SH-SY5Y (cell line): ENCODE data around the gene BAZ2B.

Experiments used
- GATA2 ChIP-seq: IDR thresholded peaks from 2 replicates; pipeline ENCODE4 v1.6.1; 2011; ENCODE audit warnings: mild to moderate bottlenecking, low read depth, low read length
- GATA3 ChIP-seq: IDR thresholded peaks from 2 replicates; pipeline ENCODE4 v1.6.1; 2011; ENCODE audit warnings: low read depth, mild to moderate bottlenecking, low read length, moderate library complexity

DNA sequence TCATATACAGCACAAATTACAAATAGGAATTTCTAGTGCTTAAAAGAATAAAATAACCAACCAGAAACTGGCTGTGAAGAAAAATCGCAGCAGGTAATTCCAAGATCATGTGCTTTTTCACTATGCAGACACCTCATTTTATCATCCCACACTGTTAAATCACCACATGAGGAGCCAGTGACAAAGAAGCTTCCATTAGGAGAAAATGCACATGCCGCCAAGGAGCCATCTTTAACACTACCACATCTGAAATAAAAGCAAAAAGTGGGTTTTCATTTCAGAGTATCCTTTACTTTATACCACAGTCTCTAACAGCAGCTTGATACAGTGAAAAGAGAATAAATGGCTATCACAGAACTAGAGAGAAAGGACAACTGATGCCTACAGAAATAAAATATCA is 336.6 kb downstream of the BAZ2B start:
- TF ChIP-seq GATA2: no peak
- TF ChIP-seq GATA3: no peak
